ENCODE results near the gene ZNF839.
"Not testable (repeated sequence)": the region's sequence is repeated elsewhere in the genome, so short reads cannot be mapped to it uniquely, and the experiment has no call there.

DNA sequence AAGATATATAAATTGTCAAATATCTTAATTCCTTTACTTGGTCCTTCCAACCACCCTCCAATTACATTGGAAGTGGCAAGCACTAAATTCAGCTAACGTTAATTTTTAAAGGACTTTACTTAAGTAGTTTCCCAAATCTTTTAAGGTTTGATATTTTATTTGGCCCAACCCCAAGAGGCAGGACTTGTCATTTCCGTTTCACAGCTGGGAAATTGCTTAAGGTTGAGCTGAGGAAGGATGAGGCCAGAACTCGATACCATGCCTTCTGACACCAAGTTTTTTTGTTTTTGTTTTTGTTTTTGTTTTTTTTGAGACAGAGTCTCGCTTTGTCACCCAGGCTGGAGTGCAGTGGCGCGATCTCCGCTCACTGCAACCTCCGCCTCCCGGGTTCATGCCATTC, 32.0 kb downstream of the ZNF839 start:
- TF ChIP-seq RARB (CRISPR knock-in tag; IDR thresholded peaks at IDR 0.05); PATZ1 (CRISPR knock-in tag; IDR thresholded peaks at IDR 0.05; ENCODE audit: borderline replicate concordance); ARNTL (CRISPR knock-in tag; IDR thresholded peaks at IDR 0.05; ENCODE audit: borderline replicate concordance, low read depth); CSRNP3 (CRISPR knock-in tag; IDR thresholded peaks at IDR 0.05); CREB5 (CRISPR knock-in tag; IDR thresholded peaks at IDR 0.05; ENCODE audit: low read depth); SNAI2 (CRISPR knock-in tag; IDR thresholded peaks at IDR 0.05); OSR1 (CRISPR knock-in tag; IDR thresholded peaks at IDR 0.05); CSDC2 (CRISPR knock-in tag; IDR thresholded peaks at IDR 0.05); ESRRG (CRISPR knock-in tag; IDR thresholded peaks at IDR 0.05); TCF4 (CRISPR knock-in tag; IDR thresholded peaks at IDR 0.05; ENCODE audit: borderline replicate concordance); ZFP3 (CRISPR knock-in tag; IDR thresholded peaks at IDR 0.05); ZFP30 (CRISPR knock-in tag; IDR thresholded peaks at IDR 0.05): not testable (repeated sequence)
